NCI-H524 (cell line): ENCODE measurements around the gene LETM1.
A peak's percentile ranks its signal among the peaks of the same experiment; 100 is the strongest.

ENCODE experiments used
- DNase-seq, 2 experiments: peaks; one replicate each; lab custom pipeline; 2025; lab: John Stamatoyannopoulos, UW

The LETM1 gene

GRCh38 chr4:1872870-1873269 is 16.9 kb upstream of the LETM1 start:
- DNase-seq: no peak

GRCh38 chr4:1871471-1872021 is 15.6 kb upstream of the LETM1 start:
- DNase-seq: peak in 1 of 2 experiments; percentile 53

GRCh38 chr4:1870578-1871443 is 14.9 kb upstream of the LETM1 start, which contains the start of gene NSD2:
Gene NSD2, plus strand, starts transcription at chr4:1871393. Its CDS starts 29,262 bp downstream, at chr4:1900655.
- DNase-seq: peak; percentile 66 to 87

- DNase-seq: peak in 1 of 2 experiments; percentile 65
Measured at GRCh38 chr4:1870328-1870577, 14.3 kb upstream of the LETM1 start.

GRCh38 chr4:1869530-1870327 is 13.8 kb upstream of the LETM1 start:
- no peak for DNase-seq

GRCh38 chr4:1868912-1869311 is 13.0 kb upstream of the LETM1 start:
- no peak for DNase-seq

- no peak for DNase-seq
Measured at GRCh38 chr4:1868293-1868692, 12.3 kb upstream of the LETM1 start.

GRCh38 chr4:1866189-1866661 is 10.3 kb upstream of the LETM1 start:
- DNase-seq: peak in 1 of 2 experiments; percentile 34

- no peak for DNase-seq
Measured at GRCh38 chr4:1864076-1865008, 8.4 kb upstream of the LETM1 start.

- no peak for DNase-seq
Measured at GRCh38 chr4:1863297-1864033, 7.5 kb upstream of the LETM1 start.

- no peak for DNase-seq
Measured at GRCh38 chr4:1862961-1863296, 7.0 kb upstream of the LETM1 start.

GRCh38 chr4:1862055-1862911 is 6.3 kb upstream of the LETM1 start:
- DNase-seq: no peak

- DNase-seq: no peak
Measured at GRCh38 chr4:1859389-1859753, 3.4 kb upstream of the LETM1 start.

- no peak for DNase-seq
Measured at GRCh38 chr4:1857931-1858330, 2.0 kb upstream of the LETM1 start.

GRCh38 chr4:1856943-1857699 is 1.2 kb upstream of the LETM1 start:
- no peak for DNase-seq

- DNase-seq: no peak
Measured at GRCh38 chr4:1855333-1856070, 454 bp downstream of the LETM1 start.

- DNase-seq: no peak
Measured at GRCh38 chr4:1854752-1855151, 1.2 kb downstream of the LETM1 start.

GRCh38 chr4:1852904-1853623 is 2.9 kb downstream of the LETM1 start:
- DNase-seq: no peak
